ENCODE data around the gene ZBTB6.

ZBTB6 gene

DNA sequence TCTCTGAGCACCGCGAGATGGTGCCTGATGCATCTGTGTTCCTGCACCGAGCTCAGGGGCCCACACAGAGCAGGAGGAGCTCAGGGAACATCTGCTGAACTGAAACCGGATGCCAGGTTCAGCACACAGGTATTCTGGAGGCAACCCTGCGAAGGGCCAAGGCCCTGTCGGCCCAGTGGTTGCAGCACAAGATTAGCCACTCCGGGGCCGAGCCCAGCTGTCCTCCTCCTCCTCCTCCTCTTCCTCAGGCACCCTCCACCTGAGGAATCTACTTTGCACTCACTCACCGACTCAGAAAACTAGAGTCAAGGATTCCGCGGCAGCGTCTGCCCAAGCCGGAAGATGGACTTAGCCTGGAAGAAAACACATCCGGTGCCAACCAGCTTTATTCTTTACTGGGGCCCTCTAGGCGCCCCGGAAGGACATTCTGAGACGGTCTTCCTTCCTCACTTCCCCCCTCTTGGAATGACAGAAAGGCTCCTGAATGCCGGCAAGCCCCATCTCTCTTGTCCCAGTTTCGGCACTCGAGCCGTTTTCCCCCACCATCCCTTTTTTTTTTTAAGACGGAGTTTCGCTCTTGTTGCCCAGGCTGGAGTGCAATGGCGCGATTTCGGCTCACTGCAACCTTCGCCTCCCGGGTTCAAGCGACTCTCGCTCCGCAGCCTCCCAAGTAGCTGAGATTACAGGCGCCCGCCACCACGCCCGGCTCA is at the start of gene ZBTB6:
Gene ZBTB6, minus strand, starts transcription at position 360 of the 710 bp plus-strand sequence. CDS start 1,251 bp downstream, outside the sequence.
- peak; percentile 49 to 57 for DNase-seq

DNA sequence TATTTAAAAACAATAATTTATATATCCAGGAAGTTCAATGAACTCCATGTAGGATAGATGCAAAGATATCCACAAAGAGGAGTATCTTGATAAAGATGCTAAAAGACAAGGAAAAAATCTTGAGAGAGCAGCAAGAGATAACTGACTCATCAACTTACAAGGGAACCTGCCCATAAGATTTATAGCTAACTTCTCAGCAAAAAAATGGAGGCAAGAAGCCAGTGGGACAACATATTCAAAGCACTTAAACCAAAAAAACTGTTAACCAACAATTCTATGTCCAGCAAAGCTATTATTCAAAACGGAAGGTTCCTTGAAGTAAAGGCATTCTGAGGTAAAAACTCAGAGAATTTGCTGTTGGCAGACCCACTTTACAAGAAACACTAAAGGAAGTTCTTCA is 48.0 kb upstream of the ZBTB6 start:
- DNase-seq: no peak

- no peak for DNase-seq
These were observed 42.8 kb upstream of the ZBTB6 start for GRCh38 chr9:122955961-122956360.

DNA sequence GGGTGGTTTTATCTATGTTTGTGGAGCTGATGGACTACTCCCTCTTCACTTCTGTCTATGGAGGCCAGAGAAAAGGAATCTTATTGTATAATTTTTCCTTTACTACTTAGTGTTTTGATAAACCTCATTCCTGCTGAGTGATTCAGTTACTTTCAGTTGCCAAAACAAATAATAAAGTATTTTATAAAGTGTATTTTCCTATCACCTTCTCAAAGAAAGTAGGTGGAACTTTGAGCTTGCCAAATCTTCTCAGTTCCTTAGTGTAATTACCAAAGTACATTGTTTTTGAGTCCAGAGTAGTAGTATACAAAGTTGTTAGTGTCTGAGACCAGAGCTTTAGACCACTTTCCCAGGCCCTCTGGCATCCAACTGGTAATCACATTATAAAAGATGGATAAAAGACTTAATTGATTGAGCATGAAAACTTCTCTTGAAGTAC is 41.1 kb upstream of the ZBTB6 start:
- no peak for DNase-seq

DNA sequence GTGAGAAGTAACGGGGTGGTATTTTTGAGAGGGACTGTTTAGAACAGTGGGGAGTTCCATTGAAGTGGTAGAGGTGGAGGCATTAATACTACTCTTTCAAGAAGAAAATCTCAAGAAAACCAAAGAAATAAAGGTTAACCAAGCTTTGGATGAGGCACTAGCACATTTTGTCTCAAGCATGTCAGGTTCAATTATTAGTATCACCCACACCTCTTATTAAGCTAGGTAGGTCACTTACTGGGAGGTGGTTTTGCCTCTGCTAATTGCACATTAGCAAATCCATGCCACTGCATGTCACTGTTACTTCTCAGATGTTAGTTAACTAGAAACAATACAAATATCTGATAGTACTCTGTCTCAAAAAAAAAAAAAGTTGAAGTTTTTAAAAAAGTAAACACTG is 37.9 kb upstream of the ZBTB6 start:
- DNase-seq: no peak

- DNase-seq: no peak
These were observed 37.1 kb upstream of the ZBTB6 start for GRCh38 chr9:122950263-122950662.

GRCh38 chr9:122949696-122950095 is 36.6 kb upstream of the ZBTB6 start:
- no peak for DNase-seq

DNA sequence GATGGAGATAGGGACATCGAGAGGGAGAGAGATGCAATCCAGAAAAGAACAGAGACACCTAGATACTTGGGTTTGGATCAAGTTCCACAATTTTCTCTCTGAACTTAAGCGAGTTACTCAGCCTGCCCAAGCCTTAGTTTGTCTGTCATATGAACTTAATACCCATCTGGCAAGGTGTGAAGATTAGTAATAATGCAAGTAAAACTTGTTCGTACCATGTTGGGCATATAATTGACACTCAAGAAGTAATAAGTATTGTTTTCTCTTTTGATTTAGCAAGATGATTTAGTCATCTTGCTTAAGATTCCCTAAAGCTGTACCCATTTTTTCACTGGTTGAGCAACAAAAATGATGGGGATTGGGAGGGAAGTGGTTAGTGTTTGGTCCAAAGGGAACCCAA is 35.2 kb upstream of the ZBTB6 start:
- no peak for DNase-seq

DNA sequence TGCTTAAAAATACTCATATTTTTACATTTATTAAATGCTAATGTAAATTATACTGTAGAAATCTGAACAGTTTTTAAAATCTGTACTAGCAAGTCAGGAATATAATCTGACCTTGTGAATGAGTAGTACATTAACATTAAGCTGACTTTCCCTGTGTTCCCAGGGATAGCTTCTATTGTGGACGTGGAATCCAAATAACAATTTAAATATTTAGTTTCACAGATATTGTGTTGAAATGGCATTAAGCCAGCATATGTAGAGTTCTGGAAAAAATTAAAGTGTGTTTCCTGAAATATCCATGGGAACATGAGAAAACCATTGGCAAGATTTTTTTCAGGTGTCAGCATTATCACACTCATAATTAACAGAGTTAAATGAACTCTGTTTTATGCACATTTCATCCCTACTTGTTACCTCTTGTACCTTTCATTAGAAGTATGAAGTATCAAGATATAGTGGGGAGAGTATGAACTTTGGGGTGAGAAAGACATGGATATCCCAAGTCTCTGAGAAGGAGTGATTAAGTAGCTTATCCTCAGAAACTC is 33.4 kb upstream of the ZBTB6 start:
- DNase-seq: no peak

- DNase-seq: no peak
These were observed 32.1 kb upstream of the ZBTB6 start for GRCh38 chr9:122944960-122945888.

DNA sequence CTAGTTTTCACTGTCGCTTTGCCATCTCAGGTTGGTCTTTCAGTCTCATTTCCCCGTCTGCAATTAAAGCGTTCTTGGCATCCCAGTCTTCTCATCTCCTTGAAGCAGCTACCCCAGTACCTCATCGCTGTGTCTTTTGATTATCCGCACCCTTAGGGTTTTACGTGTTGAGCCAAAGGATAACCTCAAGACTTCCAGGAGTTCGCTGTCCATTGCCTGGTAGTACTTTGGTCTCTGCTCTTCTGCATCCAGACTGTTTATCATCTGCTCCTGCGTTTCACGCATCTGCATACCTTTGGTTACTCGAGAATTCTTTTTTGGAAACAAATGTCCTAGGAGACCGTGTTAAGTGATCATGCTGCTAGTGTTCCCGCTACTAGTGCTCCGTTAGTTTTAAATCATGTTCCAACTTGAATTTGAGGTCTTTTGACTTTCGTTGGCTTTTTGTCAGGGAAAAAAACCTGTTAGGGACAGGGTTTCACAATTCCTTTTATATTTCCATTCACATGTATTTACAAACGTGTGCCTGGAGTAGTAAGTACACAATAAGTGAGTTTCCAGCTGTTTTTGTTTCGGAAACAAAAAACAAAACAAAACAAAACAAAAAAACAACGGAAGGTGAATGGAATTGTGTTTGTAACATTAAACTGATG is 28.6 kb upstream of the ZBTB6 start:
- DNase-seq: peak in 1 of 2 donors; percentile 4

- DNase-seq: peak; percentile 96 to 97
These were observed 27.8 kb upstream of the ZBTB6 start, which contains the start of gene RABGAP1 for GRCh38 chr9:122940749-122941581. TSS of gene RABGAP1 (plus strand) at chr9:122941020. CDS start at chr9:122957060, 16,040 bp downstream.

DNA sequence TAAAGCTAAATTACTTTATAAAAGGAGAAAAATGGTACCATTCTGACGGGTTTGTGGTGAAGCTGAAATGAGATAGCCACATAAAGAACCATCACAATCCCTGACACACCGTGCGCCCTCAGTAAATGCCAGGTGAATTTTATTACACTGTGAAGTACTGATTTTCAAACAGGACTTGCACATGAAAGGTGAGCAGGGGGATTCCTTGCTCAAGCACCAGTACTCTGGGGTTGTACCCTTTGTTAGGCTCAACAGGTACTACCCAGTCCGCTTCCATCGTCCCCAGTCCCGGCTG is 27.3 kb upstream of the ZBTB6 start:
- DNase-seq: no peak

DNA sequence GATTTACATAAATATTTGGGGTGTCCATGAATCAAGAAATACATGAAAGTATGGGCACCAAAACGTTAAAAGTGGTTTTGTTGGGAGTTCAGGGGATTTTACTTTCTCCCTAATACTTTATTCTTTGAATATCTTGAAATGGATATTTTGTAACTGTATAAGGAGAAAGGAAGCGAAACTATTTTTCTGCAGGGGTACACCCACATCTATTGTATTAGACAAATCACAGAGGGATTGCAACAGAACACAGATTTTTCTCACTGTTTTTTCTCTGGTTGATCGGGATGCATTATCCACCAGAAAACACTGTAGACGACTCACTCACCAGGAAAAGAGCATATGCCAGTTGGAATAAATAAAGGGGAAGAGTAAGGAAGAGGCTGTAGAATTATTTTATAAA is 26.5 kb upstream of the ZBTB6 start:
- no peak for DNase-seq

DNA sequence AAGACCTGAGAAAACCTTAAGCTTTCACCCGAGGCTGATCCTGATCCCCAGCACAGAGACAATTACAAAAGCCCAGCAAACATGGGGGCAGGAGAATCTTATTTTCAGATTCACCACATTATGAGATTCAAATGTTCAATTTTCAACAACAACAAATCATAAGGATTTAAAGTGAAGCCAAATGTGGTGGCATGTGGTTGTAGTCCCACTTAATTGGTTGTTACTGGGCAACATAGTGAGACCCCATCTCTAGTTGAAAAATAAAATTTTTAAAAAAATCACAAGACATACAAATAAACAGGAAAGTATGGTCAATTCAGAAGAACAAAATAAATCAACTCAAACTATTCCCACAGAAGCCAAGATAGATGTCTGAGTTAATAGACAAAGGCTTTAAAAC is 23.8 kb upstream of the ZBTB6 start:
- DNase-seq: no peak

- no peak for DNase-seq
These were observed 23.3 kb upstream of the ZBTB6 start for GRCh38 chr9:122936464-122936863.

DNA sequence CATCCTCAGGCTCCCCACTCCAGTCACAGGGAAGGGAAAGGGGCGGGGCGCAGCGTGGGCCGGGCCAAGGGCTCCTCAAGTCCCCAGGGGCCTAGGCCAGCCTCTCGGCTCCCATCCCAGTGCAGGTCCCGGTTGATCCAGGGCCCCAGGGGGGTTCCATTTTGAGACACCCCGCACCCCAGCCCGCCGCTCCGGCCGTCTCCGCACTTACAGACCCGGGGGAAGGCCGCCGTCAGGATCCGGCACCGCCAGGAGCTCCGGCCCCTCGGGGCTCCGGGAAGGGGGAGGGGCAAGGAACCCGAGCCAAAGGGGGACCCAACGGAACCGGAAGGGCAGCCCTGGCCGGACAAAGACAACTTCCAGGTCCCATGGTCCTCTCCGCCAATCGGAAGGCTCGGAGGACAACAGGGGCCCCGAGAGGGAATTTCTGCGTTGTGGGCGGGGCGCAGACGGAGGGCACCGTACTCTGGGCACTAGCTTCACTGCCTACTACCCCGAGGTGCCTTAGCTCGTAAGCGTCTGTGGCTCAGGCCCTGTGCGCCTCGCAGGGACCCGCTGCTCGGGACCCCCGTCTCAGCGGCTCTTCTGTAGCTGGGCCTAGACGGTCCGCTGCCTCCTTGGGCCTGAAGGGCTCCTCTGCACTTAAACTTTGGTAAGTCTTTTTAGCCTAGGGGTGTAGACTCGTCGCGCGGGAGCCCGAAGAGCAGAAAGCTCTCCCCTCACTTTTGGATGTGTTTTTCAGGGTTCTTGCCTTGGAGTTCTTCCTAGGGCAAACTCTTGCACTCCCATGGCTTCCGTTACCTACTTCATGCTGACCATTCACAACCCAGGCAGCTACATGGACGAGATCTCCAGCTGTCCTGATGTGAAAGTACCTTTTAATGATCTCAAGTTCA is 18.4 kb upstream of the ZBTB6 start, which contains the start of gene ZBTB26:
Gene ZBTB26, minus strand, starts transcription at position 287 of the 896 bp plus-strand sequence. CDS start 11,578 bp downstream, outside the sequence.
- DNase-seq: peak; percentile 81 to 85

- no peak for DNase-seq
These were observed 17.6 kb upstream of the ZBTB6 start for GRCh38 chr9:122930541-122931225.

DNA sequence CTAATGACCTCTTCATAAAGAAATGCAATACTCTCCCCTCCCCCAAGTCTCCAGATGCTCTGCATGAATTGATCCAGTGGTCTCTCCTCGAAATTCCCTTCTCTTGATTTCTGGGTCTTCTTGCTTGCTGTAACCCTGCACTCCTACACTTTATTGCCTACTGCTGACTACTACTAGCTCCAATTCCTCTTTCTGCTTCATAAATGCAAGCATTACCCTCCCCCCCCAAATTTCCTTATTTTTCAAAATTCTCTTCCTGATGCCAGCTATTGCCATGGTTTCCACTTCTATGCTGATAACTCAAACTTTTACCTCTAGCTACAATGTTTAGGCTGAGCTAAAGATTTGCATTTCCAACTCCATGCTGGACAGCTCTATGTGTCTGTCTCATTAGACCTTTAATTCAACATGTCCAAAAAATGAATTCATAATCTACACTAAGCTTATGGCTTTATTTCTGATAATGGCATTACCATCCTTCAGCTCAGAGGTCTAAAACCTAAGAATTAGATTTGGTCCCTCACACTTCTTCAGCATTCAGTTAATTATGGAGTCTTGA is 16.8 kb upstream of the ZBTB6 start:
- DNase-seq: no peak

DNA sequence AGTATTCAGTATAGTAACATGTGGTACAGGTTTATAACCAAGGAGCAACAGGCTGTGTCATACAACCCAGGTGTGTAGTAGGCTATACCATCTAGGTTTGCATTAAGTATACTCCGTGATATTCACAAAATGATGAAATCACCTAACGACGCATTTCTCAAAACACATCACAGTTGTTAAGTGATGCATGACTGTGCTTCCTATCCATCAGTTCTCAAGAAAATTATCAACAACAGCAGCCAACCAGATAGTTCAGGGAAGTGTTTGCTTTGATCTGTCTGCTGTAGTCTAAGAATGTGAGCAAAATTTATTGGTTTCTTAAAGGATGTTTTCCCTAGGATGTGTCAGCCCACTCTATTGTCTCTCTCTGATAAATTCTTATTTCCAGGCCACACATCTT is 10.8 kb upstream of the ZBTB6 start:
- no peak for DNase-seq
